K562 (cell line): ENCODE measurements around the gene SNX15. TPM values are rescaled to one million over a fixed set of nuclear protein-coding genes. Genes with fewer than 3 reads are reported as not detected.

Source experiments
- ATAC-seq: fragments of 200-7000 bp; cut with Tn5 transposase; 3 replicates; pipeline ENCODE4 v1.9.1; 2020; ENCODE audit warnings: moderate library complexity
- BruUV-seq: library from RNA; stranded (reverse); fragments of 400-500 nt; replicated peaks from 2 replicates; lab custom pipeline; 2021; lab: Mats Ljungman, UMichigan
- CTCF ChIA-PET: fragments of 300-600 bp; formaldehyde crosslinking; extraction: SDS; loops from one replicate; lab custom pipeline; 2021; ENCODE audit warnings: low intra/inter-chr PET ratio; lab: Yijun Ruan, JAX
- POLR2A ChIA-PET: fragments of 300-600, 350-650 bp; sonication (Branson Sonifier 250); formaldehyde crosslinking; extraction: SDS; loops from one replicate; lab custom pipeline; 2021; ENCODE audit warnings: antibody characterized with exemption, inconsistent platforms; lab: Yijun Ruan, JAX
- DNase-seq, 4 experiments: peaks; one replicate each; pipeline versions ENCODE4 v3.0.0 to v3.0.0-alpha.2; 2011 to 2018; ENCODE audit warnings: low spot score in 3 of 4, mixed read lengths in 3 of 4; ENCODE audit errors: extremely low read depth in 1 of 4
- FAIRE-seq: peaks from 2 replicates; lab custom pipeline; 2011; peaks lifted over from hg19 to GRCh38; lab: Jason Lieb, UNC
- H2AFZ ChIP-seq: 2 replicates; pipeline ENCODE4 v1.6.0; 2011; ENCODE audit warnings: low read depth, low read length, control low read depth, inconsistent platforms
- H3K27ac ChIP-seq: fragments of 200-600 bp; 3 replicates; pipeline ENCODE4 v1.8.0; 2011; ENCODE audit warnings: low read depth, mild to moderate bottlenecking, control low read depth, inconsistent platforms, low read length, moderate library complexity, mixed read lengths; ENCODE audit errors: extremely low read depth
- H3K27me3 ChIP-seq, 2 experiments: fragments of 300-600 bp in 1 of 2; 2 replicates in 1 of 2; 3 replicates in 1 of 2; pipeline versions ENCODE4 v1.6.0 to v1.8.0; 2011; ENCODE audit warnings: inconsistent platforms in 2 of 2, low read length in 2 of 2, mild to moderate bottlenecking in 1 of 2, mixed read lengths in 1 of 2, moderate library complexity in 1 of 2; ENCODE audit not compliant: control insufficient read depth in 2 of 2, insufficient read depth in 2 of 2
- H3K36me3 ChIP-seq: fragments of 300-600 bp; 3 replicates; pipeline ENCODE4 v1.8.0; 2011; ENCODE audit warnings: mild to moderate bottlenecking, low read length, inconsistent platforms; ENCODE audit not compliant: control insufficient read depth, insufficient read depth
- H3K4me1 ChIP-seq, 2 experiments: fragments of 200-600 bp in 1 of 2; replicated peaks in 1 of 2; 2 replicates in 1 of 2; 3 replicates in 1 of 2; pipeline versions ENCODE4 v1.5.1 to v1.8.0; 2011; ENCODE audit warnings: inconsistent platforms in 2 of 2, low read length in 2 of 2, mild to moderate bottlenecking in 1 of 2, mixed read lengths in 1 of 2, moderate library complexity in 1 of 2; ENCODE audit not compliant: control insufficient read depth in 2 of 2, insufficient read depth in 2 of 2
- H3K4me2 ChIP-seq: 2 replicates; pipeline ENCODE4 v1.6.1; 2011; ENCODE audit warnings: low read length, control low read depth, inconsistent platforms, mixed read lengths; ENCODE audit not compliant: insufficient read depth
- H3K4me3 ChIP-seq: fragments of 200-600 bp; sonication (generic), shearing (Covaris generic); 2 replicates; pipeline ENCODE4 v1.5.1; 2016; ENCODE audit warnings: control low read depth, inconsistent platforms
- H3K79me2 ChIP-seq: fragments of 200-600 bp; 3 replicates; pipeline ENCODE4 v1.8.0; 2011; ENCODE audit warnings: low read length, inconsistent platforms; ENCODE audit not compliant: control insufficient read depth, insufficient read depth
- H3K9ac ChIP-seq, 2 experiments: 2 replicates each; pipeline versions ENCODE4 v1.6.0 to v1.6.1; 2011; ENCODE audit warnings: low read depth in 2 of 2, low read length in 2 of 2, control low read depth in 1 of 2, inconsistent platforms in 1 of 2, mild to moderate bottlenecking in 1 of 2, mixed read lengths in 1 of 2; ENCODE audit not compliant: insufficient read depth in 1 of 2
- H3K9me1 ChIP-seq: one replicate; pipeline ENCODE4 v1.6.0; 2011; ENCODE audit warnings: inconsistent platforms, mild to moderate bottlenecking, low read length, moderate library complexity; ENCODE audit not compliant: control insufficient read depth, insufficient read depth
- H3K9me3 ChIP-seq: replicated peaks from 2 replicates; pipeline ENCODE4 v1.5.1; 2011; ENCODE audit warnings: low read depth, low read length, inconsistent platforms; ENCODE audit not compliant: control insufficient read depth, insufficient read depth
- H4K20me1 ChIP-seq: replicated peaks from 2 replicates; pipeline ENCODE4 v1.6.1; 2011; ENCODE audit warnings: low read length, inconsistent platforms, mixed read lengths; ENCODE audit not compliant: control insufficient read depth, insufficient read depth
- ASH1L ChIP-seq: fragments of 450-650 bp; IDR thresholded peaks from 2 replicates; pipeline ENCODE4 v1.6.1; 2018; ENCODE audit warnings: borderline replicate concordance, mild to moderate bottlenecking, low read depth; ENCODE audit not compliant: partially characterized antibody
- GATAD2B ChIP-seq: fragments of 450-650 bp; IDR thresholded peaks from 2 replicates; pipeline ENCODE4 v1.6.1; 2017; ENCODE audit warnings: mild to moderate bottlenecking, borderline replicate concordance
- NELFE ChIP-seq: IDR thresholded peaks from 2 replicates; pipeline ENCODE4 v1.6.1; 2011; ENCODE audit warnings: mild to moderate bottlenecking; ENCODE audit not compliant: insufficient read depth, insufficient read length
- SPI1 ChIP-seq: IDR thresholded peaks from 2 replicates; pipeline ENCODE4 v1.6.1; 2011; ENCODE audit warnings: low read depth, low read length, control low read depth, borderline replicate concordance
- WGBS: fragments of 100-300 bp; shearing (Covaris generic); methylation state at CpG from one replicate; pipeline ENCODE4 v1.1.6; 2016; ENCODE audit warnings: low coverage, mixed read lengths; ENCODE audit not compliant: insufficient coverage; ENCODE audit errors: missing lambda C conversion rate; 5-methylcytosine and 5-hydroxymethylcytosine counted together
- in situ Hi-C: fragments of 300-500 bp; cut with MboI; formaldehyde crosslinking; loops from 4 replicates; pipeline ENCODE4 v1.15.0; 2018; ENCODE audit warnings: inconsistent platforms, mixed read lengths
- intact Hi-C: fragments of 100-400 bp; cut with micrococcal nuclease; formaldehyde crosslinking; loops from 2 replicates; pipeline ENCODE4 v1.14.2; 2022
- polyA plus RNA-seq, 8 experiments: library from polyadenylated mRNA; depleted of rRNA in 4 of 8; stranded (reverse) in 5 of 8; unstranded in 3 of 8; fragments of >200 nt; fragmentation: Nextera tagmentation in 2 of 8; fragmentation: Illumina TruSeq in 1 of 8; extraction: Ambion mirVana in 2 of 8; extraction: Trizol in 1 of 8; gene quantifications; 2 replicates each; pipeline versions ENCODE4 v1.2.1 to v1.2.3, GENCODE V29; 2011 to 2014; ENCODE audit warnings: inconsistent platforms in 1 of 8, missing spikeins in 1 of 8
- total RNA-seq, 7 experiments: library from RNA; depleted of rRNA in 6 of 7; stranded (reverse); fragments of >200 nt in 6 of 7; fragmentation: Illumina TruSeq in 2 of 7; extraction: Trizol in 2 of 7; gene quantifications; 2 replicates each; pipeline versions ENCODE4 v1.2.1 to v1.2.3, GENCODE V29; 2011 to 2021; ENCODE audit warnings: low replicate concordance in 1 of 7
- TF ChIP-seq, protein P1 (sequence below), 3 experiments: fragments of 200-800 bp in 1 of 3; fragments of 250-450 bp in 1 of 3; fragments of 450-650 bp in 1 of 3; sonication (Bioruptor Pico) in 1 of 3; sonication (Bioruptor generic) in 1 of 3; formaldehyde crosslinking in 1 of 3; IDR thresholded peaks; 2 replicates each; pipeline versions ENCODE4 v1.6.1 to v1.8.0; 2016 to 2022; ENCODE audit warnings: mild to moderate bottlenecking in 2 of 3, missing genetic modification characterization in 2 of 3, missing compliant biosample characterization in 1 of 3, moderate library complexity in 1 of 3

The SNX15 gene
- total and polyA plus RNA-seq, 9 of the 15 experiments (the other 6 are each of a cell fraction or from before 2014, with no cell fraction given): 1.8 to 27.8 (median 15.2) TPM

DNA sequence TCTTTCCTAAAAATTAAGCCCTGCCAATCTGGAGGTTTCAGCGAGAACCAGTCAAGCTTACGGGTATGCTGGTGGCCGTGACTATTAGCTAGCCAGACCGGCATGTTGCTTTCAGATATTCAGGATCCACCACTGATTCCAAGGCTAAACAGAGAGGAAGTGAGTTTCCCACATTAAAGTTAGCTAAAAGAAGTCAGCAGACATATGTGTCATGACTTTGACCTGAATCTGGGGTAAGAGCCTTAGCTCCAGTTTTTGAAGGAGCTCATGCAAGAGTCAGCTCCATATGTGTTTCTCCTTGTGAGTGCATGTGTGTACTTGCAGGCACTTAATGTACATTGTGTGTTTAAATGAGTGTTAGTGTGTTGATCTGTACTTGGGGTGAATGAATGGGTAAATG is 58.2 kb downstream of the SNX15 start:
- Histone ChIP-seq H3K4me3 (no peak overlapping the region; the same call in 1 of the 2 replicates), H3K36me3 (peaks cover 73% of the 10 kb centered on the region), H4K20me1 (no peaks in the 10 kb centered on the region; the same call in 1 of the 2 replicates), H3K79me2 (peaks cover 48% of the 10 kb centered on the region), H2AFZ (no peak overlapping the region), H3K27ac (0 out of 3 replicates have a peak overlapping the region, but pooled peaks have one; percentile 90), H3K4me2 (peak overlapping the region; percentile 98; the same call in 1 of the 2 replicates), H3K9me3 (no peaks in the 10 kb centered on the region), H3K27me3 (no peaks in the 10 kb centered on the region; a peak in 1 of 5 replicates), H3K9ac (peak overlapping the region; percentile 96; a peak in 2 of 4 replicates), H3K9me1 (no peaks in the 10 kb centered on the region), H3K4me1 (peaks cover 13 to 20% of the 10 kb centered on the region in 2 experiments)
- no peak for DNase-seq
- BruUV-seq: no TSS peak
- intact Hi-C loops: no loop called here
- peak; percentile 65 for FAIRE-seq
- no peak for ATAC-seq
- in situ Hi-C loops: no loop called here
- WGBS: 89% methylated on average over 4 of the region's 4 CpGs
- CTCF ChIA-PET: no interaction called here
- POLR2A ChIA-PET: interaction anchor here (0.6 to 1.5 kb wide), 14 partner anchors 9 to 393 kb away, joined by 3 to 7 read pairs (median 4); partner anchors contain the start of genes TM7SF2 and ZNHIT2
- TF ChIP-seq SPI1: 0 out of 2 replicates have a peak, but pooled peaks have one; percentile 9
- no peak for TF ChIP-seq GATAD2B
- TF ChIP-seq, protein P1, sequence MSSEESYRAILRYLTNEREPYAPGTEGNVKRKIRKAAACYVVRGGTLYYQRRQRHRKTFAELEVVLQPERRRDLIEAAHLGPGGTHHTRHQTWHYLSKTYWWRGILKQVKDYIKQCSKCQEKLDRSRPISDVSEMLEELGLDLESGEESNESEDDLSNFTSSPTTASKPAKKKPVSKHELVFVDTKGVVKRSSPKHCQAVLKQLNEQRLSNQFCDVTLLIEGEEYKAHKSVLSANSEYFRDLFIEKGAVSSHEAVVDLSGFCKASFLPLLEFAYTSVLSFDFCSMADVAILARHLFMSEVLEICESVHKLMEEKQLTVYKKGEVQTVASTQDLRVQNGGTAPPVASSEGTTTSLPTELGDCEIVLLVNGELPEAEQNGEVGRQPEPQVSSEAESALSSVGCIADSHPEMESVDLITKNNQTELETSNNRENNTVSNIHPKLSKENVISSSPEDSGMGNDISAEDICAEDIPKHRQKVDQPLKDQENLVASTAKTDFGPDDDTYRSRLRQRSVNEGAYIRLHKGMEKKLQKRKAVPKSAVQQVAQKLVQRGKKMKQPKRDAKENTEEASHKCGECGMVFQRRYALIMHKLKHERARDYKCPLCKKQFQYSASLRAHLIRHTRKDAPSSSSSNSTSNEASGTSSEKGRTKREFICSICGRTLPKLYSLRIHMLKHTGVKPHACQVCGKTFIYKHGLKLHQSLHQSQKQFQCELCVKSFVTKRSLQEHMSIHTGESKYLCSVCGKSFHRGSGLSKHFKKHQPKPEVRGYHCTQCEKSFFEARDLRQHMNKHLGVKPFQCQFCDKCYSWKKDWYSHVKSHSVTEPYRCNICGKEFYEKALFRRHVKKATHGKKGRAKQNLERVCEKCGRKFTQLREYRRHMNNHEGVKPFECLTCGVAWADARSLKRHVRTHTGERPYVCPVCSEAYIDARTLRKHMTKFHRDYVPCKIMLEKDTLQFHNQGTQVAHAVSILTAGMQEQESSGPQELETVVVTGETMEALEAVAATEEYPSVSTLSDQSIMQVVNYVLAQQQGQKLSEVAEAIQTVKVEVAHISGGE (CRISPR knock-in tag; IDR thresholded peaks at IDR 0.05): no peak
- no peak for TF ChIP-seq ASH1L
- no peak for TF ChIP-seq NELFE
